ENCODE measurements around the gene PPP1R9A.

DNA sequence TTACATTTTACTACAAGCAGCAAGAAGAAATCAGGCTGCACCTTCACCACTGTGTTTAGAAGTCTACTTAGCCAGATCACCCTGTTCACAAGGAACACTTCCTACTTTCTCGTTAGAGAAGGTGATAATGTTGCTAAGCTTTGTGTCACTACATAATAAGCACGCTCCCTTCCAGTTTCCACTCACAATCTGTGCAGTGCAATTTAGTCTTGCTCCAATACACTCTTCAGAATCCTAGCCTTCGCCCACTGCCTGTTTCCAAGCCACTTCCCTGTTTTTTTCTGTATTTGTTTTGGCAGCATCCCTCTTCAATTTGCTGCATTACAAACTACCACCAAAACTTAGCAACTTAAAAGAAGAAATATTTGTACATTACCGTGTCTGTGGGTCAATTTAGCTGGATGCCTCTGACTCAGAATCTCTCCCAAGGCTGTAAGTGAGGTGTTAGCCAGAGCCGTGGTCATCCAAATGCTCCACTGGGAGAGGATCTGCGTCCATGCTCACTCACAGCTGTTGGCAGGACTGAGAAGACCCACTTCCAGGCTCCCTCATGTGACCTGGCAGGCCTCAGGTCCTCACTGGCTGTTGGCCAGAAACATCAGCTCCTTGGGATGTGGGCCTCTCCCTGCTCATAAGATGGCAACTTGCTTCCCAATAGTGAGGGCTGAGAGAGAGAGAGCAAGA lies 306.6 kb downstream of the PPP1R9A start:
- TF ChIP-seq, protein P1, sequence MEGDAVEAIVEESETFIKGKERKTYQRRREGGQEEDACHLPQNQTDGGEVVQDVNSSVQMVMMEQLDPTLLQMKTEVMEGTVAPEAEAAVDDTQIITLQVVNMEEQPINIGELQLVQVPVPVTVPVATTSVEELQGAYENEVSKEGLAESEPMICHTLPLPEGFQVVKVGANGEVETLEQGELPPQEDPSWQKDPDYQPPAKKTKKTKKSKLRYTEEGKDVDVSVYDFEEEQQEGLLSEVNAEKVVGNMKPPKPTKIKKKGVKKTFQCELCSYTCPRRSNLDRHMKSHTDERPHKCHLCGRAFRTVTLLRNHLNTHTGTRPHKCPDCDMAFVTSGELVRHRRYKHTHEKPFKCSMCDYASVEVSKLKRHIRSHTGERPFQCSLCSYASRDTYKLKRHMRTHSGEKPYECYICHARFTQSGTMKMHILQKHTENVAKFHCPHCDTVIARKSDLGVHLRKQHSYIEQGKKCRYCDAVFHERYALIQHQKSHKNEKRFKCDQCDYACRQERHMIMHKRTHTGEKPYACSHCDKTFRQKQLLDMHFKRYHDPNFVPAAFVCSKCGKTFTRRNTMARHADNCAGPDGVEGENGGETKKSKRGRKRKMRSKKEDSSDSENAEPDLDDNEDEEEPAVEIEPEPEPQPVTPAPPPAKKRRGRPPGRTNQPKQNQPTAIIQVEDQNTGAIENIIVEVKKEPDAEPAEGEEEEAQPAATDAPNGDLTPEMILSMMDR (IDR thresholded peaks at IDR 0.05), result no peak
- TF ChIP-seq POLR2A (IDR thresholded peaks at IDR 0.05) (no peak), EP300 (IDR thresholded peaks at IDR 0.05) (peak in 1 of 2 donors; percentile 53)

Measured in tibial nerve (tissue), 4 donors.